Neural cell (in vitro differentiated cells): ENCODE measurements around the gene FAM234A.

ENCODE experiments used
- EP300 ChIP-seq: fragments of 450-650 bp; conservative IDR thresholded peaks from 2 replicates; pipeline ENCODE4 v1.6.1; 2014; ENCODE audit warnings: antibody characterized with exemption, mild to moderate bottlenecking, moderate library complexity; ENCODE audit not compliant: poor library complexity, severe bottlenecking
- EZH2 ChIP-seq: fragments of 200-600, 300-800 bp; shearing (Covaris generic), sonication (generic); IDR thresholded peaks from 2 replicates; pipeline ENCODE4 v1.6.1; 2014; ENCODE audit warnings: antibody characterized with exemption, low read length, borderline replicate concordance, mild to moderate bottlenecking; ENCODE audit not compliant: insufficient read depth, poor library complexity, severe bottlenecking
- MXI1 ChIP-seq: fragments of 450-650 bp; conservative IDR thresholded peaks from 2 replicates; pipeline ENCODE4 v1.6.1; 2014; ENCODE audit warnings: antibody characterized with exemption, mild to moderate bottlenecking; ENCODE audit not compliant: poor library complexity, severe bottlenecking
- POLR2AphosphoS5 ChIP-seq: IDR thresholded peaks from 2 replicates; pipeline ENCODE4 v1.6.1; 2012
- RAD21 ChIP-seq: fragments of 450-650 bp; conservative IDR thresholded peaks from 2 replicates; pipeline ENCODE4 v1.6.1; 2014; ENCODE audit warnings: antibody characterized with exemption, mild to moderate bottlenecking, moderate library complexity
- SMC3 ChIP-seq: fragments of 450-650 bp; conservative IDR thresholded peaks from 2 replicates; pipeline ENCODE4 v1.6.1; 2014; ENCODE audit warnings: antibody characterized with exemption, mild to moderate bottlenecking, moderate library complexity; ENCODE audit not compliant: poor library complexity
- TAF1 ChIP-seq: IDR thresholded peaks from 2 replicates; pipeline ENCODE4 v1.6.1; 2012; ENCODE audit warnings: low read depth
- TF ChIP-seq, protein P1 (sequence below): fragments of 450-650 bp; IDR thresholded peaks from 2 replicates; pipeline ENCODE4 v1.5.1; 2014; ENCODE audit warnings: antibody characterized with exemption, mild to moderate bottlenecking, moderate library complexity; ENCODE audit not compliant: poor library complexity, severe bottlenecking
- TF ChIP-seq, protein P2 (sequence below): IDR thresholded peaks from 2 replicates; pipeline ENCODE4 v1.6.1; 2012; ENCODE audit warnings: borderline replicate concordance

- TF ChIP-seq, protein P1, sequence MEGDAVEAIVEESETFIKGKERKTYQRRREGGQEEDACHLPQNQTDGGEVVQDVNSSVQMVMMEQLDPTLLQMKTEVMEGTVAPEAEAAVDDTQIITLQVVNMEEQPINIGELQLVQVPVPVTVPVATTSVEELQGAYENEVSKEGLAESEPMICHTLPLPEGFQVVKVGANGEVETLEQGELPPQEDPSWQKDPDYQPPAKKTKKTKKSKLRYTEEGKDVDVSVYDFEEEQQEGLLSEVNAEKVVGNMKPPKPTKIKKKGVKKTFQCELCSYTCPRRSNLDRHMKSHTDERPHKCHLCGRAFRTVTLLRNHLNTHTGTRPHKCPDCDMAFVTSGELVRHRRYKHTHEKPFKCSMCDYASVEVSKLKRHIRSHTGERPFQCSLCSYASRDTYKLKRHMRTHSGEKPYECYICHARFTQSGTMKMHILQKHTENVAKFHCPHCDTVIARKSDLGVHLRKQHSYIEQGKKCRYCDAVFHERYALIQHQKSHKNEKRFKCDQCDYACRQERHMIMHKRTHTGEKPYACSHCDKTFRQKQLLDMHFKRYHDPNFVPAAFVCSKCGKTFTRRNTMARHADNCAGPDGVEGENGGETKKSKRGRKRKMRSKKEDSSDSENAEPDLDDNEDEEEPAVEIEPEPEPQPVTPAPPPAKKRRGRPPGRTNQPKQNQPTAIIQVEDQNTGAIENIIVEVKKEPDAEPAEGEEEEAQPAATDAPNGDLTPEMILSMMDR, result no peak
- TF ChIP-seq POLR2AphosphoS5 (no peak), EZH2 (no peak), MXI1 (no peak), SMC3 (no peak), EP300 (no peak), TAF1 (no peak), RAD21 (no peak)
- TF ChIP-seq, protein P2, sequence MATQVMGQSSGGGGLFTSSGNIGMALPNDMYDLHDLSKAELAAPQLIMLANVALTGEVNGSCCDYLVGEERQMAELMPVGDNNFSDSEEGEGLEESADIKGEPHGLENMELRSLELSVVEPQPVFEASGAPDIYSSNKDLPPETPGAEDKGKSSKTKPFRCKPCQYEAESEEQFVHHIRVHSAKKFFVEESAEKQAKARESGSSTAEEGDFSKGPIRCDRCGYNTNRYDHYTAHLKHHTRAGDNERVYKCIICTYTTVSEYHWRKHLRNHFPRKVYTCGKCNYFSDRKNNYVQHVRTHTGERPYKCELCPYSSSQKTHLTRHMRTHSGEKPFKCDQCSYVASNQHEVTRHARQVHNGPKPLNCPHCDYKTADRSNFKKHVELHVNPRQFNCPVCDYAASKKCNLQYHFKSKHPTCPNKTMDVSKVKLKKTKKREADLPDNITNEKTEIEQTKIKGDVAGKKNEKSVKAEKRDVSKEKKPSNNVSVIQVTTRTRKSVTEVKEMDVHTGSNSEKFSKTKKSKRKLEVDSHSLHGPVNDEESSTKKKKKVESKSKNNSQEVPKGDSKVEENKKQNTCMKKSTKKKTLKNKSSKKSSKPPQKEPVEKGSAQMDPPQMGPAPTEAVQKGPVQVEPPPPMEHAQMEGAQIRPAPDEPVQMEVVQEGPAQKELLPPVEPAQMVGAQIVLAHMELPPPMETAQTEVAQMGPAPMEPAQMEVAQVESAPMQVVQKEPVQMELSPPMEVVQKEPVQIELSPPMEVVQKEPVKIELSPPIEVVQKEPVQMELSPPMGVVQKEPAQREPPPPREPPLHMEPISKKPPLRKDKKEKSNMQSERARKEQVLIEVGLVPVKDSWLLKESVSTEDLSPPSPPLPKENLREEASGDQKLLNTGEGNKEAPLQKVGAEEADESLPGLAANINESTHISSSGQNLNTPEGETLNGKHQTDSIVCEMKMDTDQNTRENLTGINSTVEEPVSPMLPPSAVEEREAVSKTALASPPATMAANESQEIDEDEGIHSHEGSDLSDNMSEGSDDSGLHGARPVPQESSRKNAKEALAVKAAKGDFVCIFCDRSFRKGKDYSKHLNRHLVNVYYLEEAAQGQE, result no peak
Observed at GRCh38 chr16:200388-200787, 34.2 kb upstream of the FAM234A start.
